Panc1 (cell line): ENCODE data around the gene CLMN.

Source experiments
- CTCF ChIP-seq: fragments of 450-650 bp; IDR thresholded peaks from 2 replicates; pipeline ENCODE4 v1.5.1; 2017; ENCODE audit warnings: mild to moderate bottlenecking
- POLR2AphosphoS5 ChIP-seq: IDR thresholded peaks from 2 replicates; pipeline ENCODE4 v1.6.1; 2012; ENCODE audit warnings: mild to moderate bottlenecking, low read depth, low read length, moderate library complexity
- REST ChIP-seq, 2 experiments: IDR thresholded peaks; 2 replicates each; pipeline ENCODE4 v1.6.1; 2011 to 2012; ENCODE audit warnings: low read depth in 2 of 2, control low read depth in 1 of 2, low read length in 1 of 2, mild to moderate bottlenecking in 1 of 2, moderate library complexity in 1 of 2; ENCODE audit not compliant: insufficient read depth in 1 of 2
- SIN3A ChIP-seq: IDR thresholded peaks from 2 replicates; pipeline ENCODE4 v1.6.1; 2012; ENCODE audit warnings: low read depth, mild to moderate bottlenecking, low read length, moderate library complexity, borderline replicate concordance; ENCODE audit not compliant: insufficient read depth
- TCF7L2 ChIP-seq: IDR thresholded peaks from 2 replicates; pipeline ENCODE4 v1.6.1; 2011; ENCODE audit warnings: mild to moderate bottlenecking, low read depth, low read length, inconsistent platforms

- no peak for TF ChIP-seq CTCF
- no peak for TF ChIP-seq POLR2AphosphoS5
- TF ChIP-seq SIN3A: no peak
- no peak for TF ChIP-seq TCF7L2
- no peak for TF ChIP-seq REST (IDR thresholded peaks at IDR 0.05; ENCODE audit: insufficient read depth in 1 of 2, low read depth in 2 of 2, low read length in 1 of 2)
These were observed 76.8 kb downstream of the CLMN start for GRCh38 chr14:95242870-95243269.
